Kidney (tissue), 14 donors: Measurements from ENCODE around the gene HMCES. TPM values are rescaled to one million over a fixed set of nuclear protein-coding genes. Genes with fewer than 3 reads are reported as not detected.
"Not testable (repeated sequence)": the region's sequence is repeated elsewhere in the genome, so short reads cannot be mapped to it uniquely, and the experiment has no call there.

Experiments used
- DNase-seq, 5 donors: peaks; one replicate each; pipeline ENCODE4 v3.0.0-alpha.2; 2013 to 2020
- FAIRE-seq: peaks from 2 replicates; lab custom pipeline; 2012; peaks lifted over from hg19 to GRCh38; lab: Jason Lieb, UNC
- H3K27ac ChIP-seq, 2 donors: one replicate each; pipeline ENCODE4 v1.7.0; 2013; ENCODE audit warnings: low read depth in 2 of 2, low read length in 2 of 2, inconsistent platforms in 1 of 2
- H3K27me3 ChIP-seq: one replicate; pipeline ENCODE4 v1.7.1; 2013; ENCODE audit warnings: low read length, inconsistent platforms; ENCODE audit not compliant: control insufficient read depth, insufficient read depth
- H3K36me3 ChIP-seq, 3 donors: one replicate each; pipeline versions ENCODE4 v1.7.0 to v1.7.1; 2013; ENCODE audit warnings: low read length in 3 of 3, control low read depth in 1 of 3, inconsistent platforms in 1 of 3; ENCODE audit not compliant: insufficient read depth in 3 of 3, control insufficient read depth in 2 of 3
- H3K4me1 ChIP-seq, 3 donors: one replicate each; pipeline versions ENCODE4 v1.7.0 to v1.7.1; 2013; ENCODE audit warnings: low read length in 3 of 3, inconsistent platforms in 1 of 3, low read depth in 1 of 3; ENCODE audit not compliant: control insufficient read depth in 2 of 3, insufficient read depth in 2 of 3
- H3K4me3 ChIP-seq, 3 donors: one replicate each; pipeline versions ENCODE4 v1.7.0 to v1.8.1; 2013; ENCODE audit warnings: low read length in 3 of 3, control low read depth in 1 of 3, inconsistent platforms in 1 of 3
- H3K9ac ChIP-seq, 3 donors: one replicate each; pipeline versions ENCODE4 v1.7.0 to v1.7.1; 2013; ENCODE audit warnings: low read length in 3 of 3, control low read depth in 1 of 3, inconsistent platforms in 1 of 3
- H3K9me3 ChIP-seq, 3 donors: one replicate each; pipeline versions ENCODE4 v1.7.0 to v1.7.1; 2013; ENCODE audit warnings: low read length in 3 of 3, control low read depth in 1 of 3, inconsistent platforms in 1 of 3; ENCODE audit not compliant: control insufficient read depth in 2 of 3, insufficient read depth in 1 of 3
- CTCF ChIP-seq: IDR thresholded peaks from 3 replicates; pipeline ENCODE4 v1.5.1; 2012; ENCODE audit warnings: mild to moderate bottlenecking, moderate library complexity, borderline replicate concordance; ENCODE audit not compliant: insufficient read depth; ENCODE audit errors: extremely low read depth
- intact Hi-C: fragments of 100-400 bp; cut with DNase I; formaldehyde crosslinking; loops from one replicate; pipeline ENCODE4 v1.11.1; 2022
- polyA plus RNA-seq: library from polyadenylated mRNA; stranded (reverse); fragments of 350-450 nt; fragmentation: Illumina TruSeq; extraction: RNeasy Lipid Tissue Mini Kit (QIAGEN cat#74804); gene quantifications from one replicate; pipeline ENCODE4 v1.2.3, GENCODE V29; 2014; ENCODE audit warnings: low read depth, low replicate concordance; ENCODE audit not compliant: insufficient read depth
- total RNA-seq: library from RNA; stranded (reverse); fragmentation: NEBNext Ultra II Directional; extraction: Animal tissue kit (Norgen Biotek cat#: 25700); gene quantifications from one replicate; pipeline ENCODE4 v1.2.1, GENCODE V29; 2021
- donor health status: control.
- donor health status: control.
- donor health status: control.
- donor health status: control.
- donor health status: control.
- donor health status: DM: yes; HTN: yes; CAD: no.
- donor health status: Normal renal cell carcinoma (clear cell type).

The HMCES gene
- total and polyA plus RNA-seq, 2 donors from 2014 or later = 37.4 to 40.1 TPM

GRCh38 chr3:129348734-129349133, 70.1 kb downstream of the HMCES start:
- DNase-seq (no peak), FAIRE-seq (no peak)
- H3K9ac ChIP-seq = no peak overlapping the region
- H3K4me3 ChIP-seq = no peak overlapping the region
- TF ChIP-seq CTCF = no peak
- no peak overlapping the region for H3K27ac ChIP-seq
- peaks cover 0 to 17% (median 0%) of the 10 kb centered on the region in 3 donors for H3K4me1 ChIP-seq
- H3K36me3 ChIP-seq = no peaks in the 10 kb centered on the region
- H3K9me3 ChIP-seq = no peaks in the 10 kb centered on the region
- no peaks in the 10 kb centered on the region for H3K27me3 ChIP-seq
- intact Hi-C loops = no loop called here

- peak overlapping the region in 1 of 2 donors; percentile 36 for H3K27ac ChIP-seq
- H3K36me3 ChIP-seq, FAIRE-seq: not testable (repeated sequence)
These were observed 70.5 kb downstream of the HMCES start for GRCh38 chr3:129349169-129349568.

GRCh38 chr3:129349791-129350190, 71.1 kb downstream of the HMCES start:
- FAIRE-seq (no peak), DNase-seq (no peak)
- TF ChIP-seq CTCF = no peak
- peak overlapping the region in 1 of 2 donors; percentile 1 for H3K27ac ChIP-seq
- H3K9me3 ChIP-seq = no peaks in the 10 kb centered on the region
- no peaks in the 10 kb centered on the region for H3K36me3 ChIP-seq
- H3K9ac ChIP-seq = no peak overlapping the region
- intact Hi-C loops = no loop called here
- no peak overlapping the region for H3K4me3 ChIP-seq
- peaks cover 0 to 10% (median 0%) of the 10 kb centered on the region in 3 donors for H3K4me1 ChIP-seq
- no peaks in the 10 kb centered on the region for H3K27me3 ChIP-seq

More at GRCh38 chr3:129349169-129349568, 70.5 kb downstream of the HMCES start:
- intact Hi-C loops, H3K27me3 ChIP-seq, H3K4me3 ChIP-seq, H3K9me3 ChIP-seq, DNase-seq, H3K9ac ChIP-seq: not testable (repeated sequence)
- peaks cover 0 to 14% (median 0%) of the 10 kb centered on the region in 3 donors for H3K4me1 ChIP-seq

GRCh38 chr3:129352045-129352444, 73.4 kb downstream of the HMCES start:
- Histone ChIP-seq H3K4me1 (peaks cover 0 to 4% (median 0%) of the 10 kb centered on the region in 3 donors), H3K27me3 (no peaks in the 10 kb centered on the region), H3K36me3 (no peaks in the 10 kb centered on the region), H3K9ac (no peak overlapping the region), H3K27ac (no peak overlapping the region), H3K4me3 (no peak overlapping the region), H3K9me3 (no peaks in the 10 kb centered on the region)
- DNase-seq (no peak), FAIRE-seq (no peak)
- no peak for TF ChIP-seq CTCF
- intact Hi-C loops = no loop called here
